Measurements from ENCODE around the gene PDE4D.

Gene PDE4D

GRCh38 chr5:59645380-59645779 is 248.1 kb downstream of the PDE4D start:
- no peaks in the 10 kb centered on the region for H3K4me1 ChIP-seq (ENCODE audit: insufficient read depth, insufficient read length)
- no peak overlapping the region for H3K4me3 ChIP-seq (ENCODE audit: insufficient read length, low read depth)
- DNase-seq (ENCODE audit: low read depth, low spot score), result no peak
- H3K9me3 ChIP-seq (ENCODE audit: insufficient read depth, low read length), result no peaks in the 10 kb centered on the region
- no peaks in the 10 kb centered on the region for H3K27me3 ChIP-seq (ENCODE audit: insufficient read depth, insufficient read length)
- TF ChIP-seq YY1 (IDR thresholded peaks at IDR 0.05; ENCODE audit: insufficient read depth, insufficient read length), result no peak
- no peak for TF ChIP-seq ZNF274 (IDR thresholded peaks at IDR 0.05; ENCODE audit: low read depth, low read length)
- TF ChIP-seq SUZ12 (IDR thresholded peaks at IDR 0.05; ENCODE audit: extremely low read depth, insufficient read depth, insufficient read length), result no peak
- no peaks in the 10 kb centered on the region for H3K36me3 ChIP-seq (ENCODE audit: insufficient read depth, insufficient read length, low read length)
- H3K9ac ChIP-seq (ENCODE audit: insufficient read length, low read depth), result no peak overlapping the region

DNA sequence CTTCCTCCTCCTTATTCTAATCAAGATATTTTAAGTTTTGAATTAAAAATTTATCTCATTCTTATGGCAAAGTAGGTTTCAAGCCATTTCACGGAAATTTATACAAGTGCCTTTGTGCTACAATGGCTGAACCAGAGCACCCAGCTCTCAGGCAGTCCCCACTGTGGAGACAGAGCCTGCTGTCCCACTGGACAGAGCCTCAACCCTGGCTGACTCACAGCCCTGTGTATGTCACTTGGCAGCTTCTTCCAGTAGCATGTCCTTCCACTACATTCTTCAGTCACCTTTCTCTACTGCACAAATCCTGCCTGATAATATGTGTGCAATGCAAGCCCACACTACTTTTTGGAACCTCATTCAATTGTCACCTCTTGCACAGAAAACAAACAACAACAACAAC is 253.1 kb downstream of the PDE4D start:
- Histone ChIP-seq H3K36me3 (ENCODE audit: insufficient read depth, insufficient read length, low read length) (no peaks in the 10 kb centered on the region), H3K27me3 (ENCODE audit: insufficient read depth, insufficient read length) (no peaks in the 10 kb centered on the region), H3K4me3 (ENCODE audit: insufficient read length, low read depth) (no peak overlapping the region), H3K4me1 (ENCODE audit: insufficient read depth, insufficient read length) (no peaks in the 10 kb centered on the region), H3K9me3 (ENCODE audit: insufficient read depth, low read length) (no peaks in the 10 kb centered on the region), H3K9ac (ENCODE audit: insufficient read length, low read depth) (no peak overlapping the region)
- no peak for TF ChIP-seq SUZ12 (IDR thresholded peaks at IDR 0.05; ENCODE audit: extremely low read depth, insufficient read depth, insufficient read length)
- DNase-seq (ENCODE audit: low read depth, low spot score), result no peak

DNA sequence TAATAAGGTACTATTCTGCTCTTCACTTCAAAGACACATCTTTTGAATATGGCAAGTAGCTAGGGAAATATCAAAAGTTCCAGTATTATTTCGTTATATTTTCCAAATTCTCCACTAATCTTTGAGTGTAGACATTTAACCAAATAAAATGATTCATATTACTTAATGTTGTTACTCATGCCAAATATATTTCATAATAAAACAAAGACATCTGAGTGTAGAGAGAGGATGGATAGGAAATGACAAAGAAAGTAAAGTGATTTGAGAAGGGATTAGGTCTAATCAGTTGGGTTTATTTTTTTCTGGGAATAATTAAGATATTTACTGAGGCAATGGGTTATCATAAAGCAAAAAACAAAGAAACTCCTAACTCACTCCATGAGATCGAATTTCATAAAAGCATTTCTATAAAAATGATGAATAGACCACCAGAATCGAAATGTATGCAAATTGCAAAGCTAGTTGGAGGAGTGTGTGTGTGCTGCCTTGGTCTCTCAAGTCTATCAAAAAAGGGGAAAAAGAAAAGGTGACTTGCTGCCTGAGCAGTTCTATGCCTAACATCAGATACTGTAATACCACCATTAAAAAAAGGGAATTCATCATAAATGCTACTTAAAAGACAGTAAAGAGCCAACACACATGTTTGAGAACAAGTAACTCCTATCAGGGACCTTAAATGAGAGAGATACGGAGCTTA is 255.5 kb downstream of the PDE4D start:
- Histone ChIP-seq H3K27me3 (ENCODE audit: insufficient read depth, insufficient read length) (no peaks in the 10 kb centered on the region), H3K9ac (ENCODE audit: insufficient read length, low read depth) (no peak overlapping the region), H3K4me3 (ENCODE audit: insufficient read length, low read depth) (no peak overlapping the region), H3K9me3 (ENCODE audit: insufficient read depth, low read length) (no peaks in the 10 kb centered on the region), H3K36me3 (ENCODE audit: insufficient read depth, insufficient read length, low read length) (no peaks in the 10 kb centered on the region), H3K4me1 (ENCODE audit: insufficient read depth, insufficient read length) (no peaks in the 10 kb centered on the region)
- DNase-seq (ENCODE audit: low read depth, low spot score), result no peak
- TF ChIP-seq ZNF274 (IDR thresholded peaks at IDR 0.05; ENCODE audit: low read depth, low read length), result no peak
- no peak for TF ChIP-seq YY1 (IDR thresholded peaks at IDR 0.05; ENCODE audit: insufficient read depth, insufficient read length)
- no peak for TF ChIP-seq SUZ12 (IDR thresholded peaks at IDR 0.05; ENCODE audit: extremely low read depth, insufficient read depth, insufficient read length)

DNA sequence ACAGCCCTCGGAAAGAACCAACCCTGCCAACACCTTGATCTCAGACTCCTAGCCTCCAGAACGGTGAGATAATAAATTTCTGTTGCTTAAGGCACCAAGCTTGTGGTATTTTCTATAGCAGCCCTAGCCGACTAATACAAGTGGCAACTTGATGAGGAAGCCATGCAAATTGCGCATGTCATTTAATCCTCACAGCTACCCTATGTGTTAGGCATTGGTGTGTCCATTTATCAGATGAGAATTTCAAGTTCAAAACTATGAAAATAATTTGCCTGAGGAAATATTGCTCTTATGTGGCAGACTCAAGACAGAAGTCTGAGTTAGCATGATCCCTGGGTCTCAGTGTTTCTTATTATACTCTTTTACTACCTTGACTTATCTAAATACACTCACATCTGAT is 264.0 kb downstream of the PDE4D start:
- no peak for DNase-seq (ENCODE audit: low read depth, low spot score)
- TF ChIP-seq SUZ12 (IDR thresholded peaks at IDR 0.05; ENCODE audit: extremely low read depth, insufficient read depth, insufficient read length) (no peak), YY1 (IDR thresholded peaks at IDR 0.05; ENCODE audit: insufficient read depth, insufficient read length) (no peak), ZNF274 (IDR thresholded peaks at IDR 0.05; ENCODE audit: low read depth, low read length) (no peak)
- no peaks in the 10 kb centered on the region for H3K27me3 ChIP-seq (ENCODE audit: insufficient read depth, insufficient read length)
- no peaks in the 10 kb centered on the region for H3K4me1 ChIP-seq (ENCODE audit: insufficient read depth, insufficient read length)
- no peak overlapping the region for H3K4me3 ChIP-seq (ENCODE audit: insufficient read length, low read depth)
- H3K9ac ChIP-seq (ENCODE audit: insufficient read length, low read depth), result no peak overlapping the region
- no peaks in the 10 kb centered on the region for H3K36me3 ChIP-seq (ENCODE audit: insufficient read depth, insufficient read length, low read length)
- H3K9me3 ChIP-seq (ENCODE audit: insufficient read depth, low read length), result no peaks in the 10 kb centered on the region; the same call in 1 of the 2 replicates

DNA sequence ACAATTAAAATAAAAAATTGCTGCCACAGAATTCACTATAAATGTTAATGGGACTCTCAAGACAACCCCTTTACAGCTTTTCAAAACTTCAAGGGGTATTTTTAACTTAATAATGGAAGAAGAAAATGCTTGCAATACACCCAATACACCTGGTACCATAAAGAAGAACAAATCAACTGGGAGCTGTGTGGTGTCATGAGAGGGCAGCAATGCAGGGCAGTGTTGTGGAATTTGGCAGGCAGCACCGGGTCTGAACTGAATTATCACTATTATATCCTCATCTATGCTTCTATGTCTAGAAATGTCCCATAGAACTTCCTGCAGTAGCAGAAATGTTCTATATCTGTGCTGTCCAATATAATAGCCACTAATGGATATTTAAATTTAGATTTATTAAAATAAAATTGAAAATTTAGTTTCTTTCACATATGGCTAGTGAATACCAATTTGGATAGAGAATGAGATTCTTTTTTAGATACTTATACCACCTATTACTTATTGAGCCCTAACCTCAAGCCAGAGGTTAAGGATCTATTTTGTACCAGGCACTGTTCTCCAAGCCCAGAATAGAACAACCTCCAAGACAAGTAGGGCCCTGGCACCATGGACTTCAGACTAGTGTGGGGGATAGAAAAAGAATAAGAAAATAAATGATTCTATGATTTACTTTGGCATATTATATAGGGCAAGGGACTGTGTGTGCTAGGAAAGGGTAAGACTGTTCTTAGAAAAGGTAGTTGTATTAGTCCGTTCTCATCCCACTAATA is 265.3 kb downstream of the PDE4D start:
- no peak for DNase-seq (ENCODE audit: low read depth, low spot score)
- Histone ChIP-seq H3K9ac (ENCODE audit: insufficient read length, low read depth) (no peak overlapping the region), H3K9me3 (ENCODE audit: insufficient read depth, low read length) (no peaks in the 10 kb centered on the region; the same call in 1 of the 2 replicates), H3K27me3 (ENCODE audit: insufficient read depth, insufficient read length) (no peaks in the 10 kb centered on the region), H3K4me1 (ENCODE audit: insufficient read depth, insufficient read length) (no peaks in the 10 kb centered on the region), H3K36me3 (ENCODE audit: insufficient read depth, insufficient read length, low read length) (no peaks in the 10 kb centered on the region), H3K4me3 (ENCODE audit: insufficient read length, low read depth) (no peak overlapping the region)
- no peak for TF ChIP-seq SUZ12 (IDR thresholded peaks at IDR 0.05; ENCODE audit: extremely low read depth, insufficient read depth, insufficient read length)
- TF ChIP-seq ZNF274 (IDR thresholded peaks at IDR 0.05; ENCODE audit: low read depth, low read length), result no peak
- no peak for TF ChIP-seq YY1 (IDR thresholded peaks at IDR 0.05; ENCODE audit: insufficient read depth, insufficient read length)

- Histone ChIP-seq H3K27me3 (ENCODE audit: insufficient read depth, insufficient read length) (no peaks in the 10 kb centered on the region), H3K9ac (ENCODE audit: insufficient read length, low read depth) (no peak overlapping the region), H3K9me3 (ENCODE audit: insufficient read depth, low read length) (no peaks in the 10 kb centered on the region; the same call in 1 of the 2 replicates), H3K36me3 (ENCODE audit: insufficient read depth, insufficient read length, low read length) (no peaks in the 10 kb centered on the region), H3K4me1 (ENCODE audit: insufficient read depth, insufficient read length) (no peaks in the 10 kb centered on the region), H3K4me3 (ENCODE audit: insufficient read length, low read depth) (no peak overlapping the region)
- TF ChIP-seq SUZ12 (IDR thresholded peaks at IDR 0.05; ENCODE audit: extremely low read depth, insufficient read depth, insufficient read length), result no peak
- DNase-seq (ENCODE audit: low read depth, low spot score), result no peak
Observed at GRCh38 chr5:59624898-59625297, 268.6 kb downstream of the PDE4D start.

GRCh38 chr5:59622848-59623247 is 270.7 kb downstream of the PDE4D start:
- Histone ChIP-seq H3K27me3 (ENCODE audit: insufficient read depth, insufficient read length) (no peaks in the 10 kb centered on the region), H3K4me3 (ENCODE audit: insufficient read length, low read depth) (no peak overlapping the region), H3K9ac (ENCODE audit: insufficient read length, low read depth) (no peak overlapping the region), H3K9me3 (ENCODE audit: insufficient read depth, low read length) (no peaks in the 10 kb centered on the region), H3K4me1 (ENCODE audit: insufficient read depth, insufficient read length) (no peaks in the 10 kb centered on the region), H3K36me3 (ENCODE audit: insufficient read depth, insufficient read length, low read length) (no peaks in the 10 kb centered on the region)
- TF ChIP-seq YY1 (IDR thresholded peaks at IDR 0.05; ENCODE audit: insufficient read depth, insufficient read length) (no peak), SUZ12 (IDR thresholded peaks at IDR 0.05; ENCODE audit: extremely low read depth, insufficient read depth, insufficient read length) (no peak), ZNF274 (IDR thresholded peaks at IDR 0.05; ENCODE audit: low read depth, low read length) (no peak)
- no peak for DNase-seq (ENCODE audit: low read depth, low spot score)

Data from NT2/D1 (cell line).